PC-9 (cell line): ENCODE results near the gene SCNM1.

Experiments used
- CTCF ChIP-seq: fragments of 200-600 bp; sonication (generic); conservative IDR thresholded peaks from 2 replicates; pipeline ENCODE4 v1.6.1; 2017; ENCODE audit warnings: mixed run types, antibody characterized with exemption, mild to moderate bottlenecking, moderate library complexity
- EZH2 ChIP-seq: fragments of 200-600 bp; sonication (generic); IDR thresholded peaks from 2 replicates; pipeline ENCODE4 v1.8.0; 2017; ENCODE audit warnings: antibody characterized with exemption, low read depth

DNA sequence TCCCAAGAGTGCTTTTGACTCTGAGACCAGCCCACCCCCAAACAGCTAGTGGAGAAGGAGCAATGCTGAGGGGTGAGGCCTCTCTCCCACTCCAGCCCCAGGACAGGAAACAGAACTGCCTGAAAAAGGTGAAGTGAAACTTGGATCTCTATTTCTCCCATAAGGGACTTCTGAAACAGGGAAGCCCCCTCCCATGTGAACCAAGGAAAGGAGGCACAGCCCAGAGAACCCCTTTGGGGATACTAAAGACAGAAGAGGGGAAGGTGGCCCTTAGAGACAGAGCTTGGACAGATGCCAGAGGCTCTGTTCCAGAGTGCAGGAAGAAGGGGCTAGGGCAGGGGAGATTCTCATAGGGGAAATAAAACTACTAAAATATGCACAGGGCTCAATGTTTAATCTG is 6.6 kb upstream of the SCNM1 start:
- TF ChIP-seq CTCF, result no peak
- TF ChIP-seq EZH2, result no peak
